Thoracic aorta (tissue), 2 donors: ENCODE measurements around the gene CLCA1. TPM values are rescaled to one million over a fixed set of nuclear protein-coding genes. Genes with fewer than 3 reads are reported as not detected.

Experiments
- ATAC-seq: fragments of 150-250 bp; one replicate; pipeline ENCODE4 v1.8.0; 2017; ENCODE audit warnings: low read depth; ENCODE audit not compliant: insufficient number of reproducible peaks, low FRiP score
- DNase-seq: peaks from one replicate; pipeline ENCODE4 v3.0.0-alpha.2; 2020; ENCODE audit warnings: low spot score
- H3K27ac ChIP-seq, 2 donors: fragments of 200-600 bp; sonication (generic); 1 replicate in 1 of 2; 2 replicates in 1 of 2; pipeline ENCODE4 v1.5.1; 2016; ENCODE audit warnings: mild to moderate bottlenecking in 2 of 2, moderate library complexity in 2 of 2
- H3K27me3 ChIP-seq: fragments of 200-600 bp; sonication (generic); replicated peaks from 2 replicates; pipeline ENCODE4 v1.6.0; 2016; ENCODE audit warnings: mild to moderate bottlenecking; ENCODE audit not compliant: insufficient read depth
- H3K36me3 ChIP-seq: fragments of 200-600 bp; sonication (generic); one replicate; pipeline ENCODE4 v1.5.1; 2016
- H3K4me1 ChIP-seq, 2 donors: fragments of 200-600 bp; sonication (generic); 1 replicate in 1 of 2; 2 replicates in 1 of 2; pipeline versions ENCODE4 v1.5.1 to v1.6.0; 2016; ENCODE audit warnings: low read depth in 2 of 2, mild to moderate bottlenecking in 1 of 2; ENCODE audit not compliant: control insufficient read depth in 1 of 2
- H3K4me3 ChIP-seq: fragments of 200-600 bp; sonication (generic); 2 replicates; pipeline ENCODE4 v1.5.1; 2016; ENCODE audit warnings: mild to moderate bottlenecking
- H3K9me3 ChIP-seq: fragments of 200-600 bp; sonication (generic); 2 replicates; pipeline ENCODE4 v1.5.1; 2016
- CTCF ChIP-seq: fragments of 200-600 bp; sonication (generic); IDR thresholded peaks from one replicate; pipeline ENCODE4 v1.5.1; 2019; ENCODE audit warnings: antibody characterized with exemption
- total RNA-seq, 2 donors: library from RNA; depleted of rRNA; stranded (reverse); fragments of >200 nt; gene quantifications; one replicate each; pipeline versions ENCODE4 v1.1.0 to v1.2.3, GENCODE V29; 2016

Gene CLCA1
- total RNA-seq, 2 donors from 2014 or later = not detected

- Histone ChIP-seq H3K27me3 (no peaks in the 10 kb centered on the region), H3K36me3 (no peaks in the 10 kb centered on the region), H3K4me1 (no peaks in the 10 kb centered on the region), H3K9me3 (no peaks in the 10 kb centered on the region), H3K27ac (no peak overlapping the region), H3K4me3 (no peak overlapping the region)
- DNase-seq = no peak
- no peak for TF ChIP-seq CTCF
- ATAC-seq = no peak
Measured at GRCh38 chr1:86487811-86488141, 19.0 kb downstream of the CLCA1 start.

DNA sequence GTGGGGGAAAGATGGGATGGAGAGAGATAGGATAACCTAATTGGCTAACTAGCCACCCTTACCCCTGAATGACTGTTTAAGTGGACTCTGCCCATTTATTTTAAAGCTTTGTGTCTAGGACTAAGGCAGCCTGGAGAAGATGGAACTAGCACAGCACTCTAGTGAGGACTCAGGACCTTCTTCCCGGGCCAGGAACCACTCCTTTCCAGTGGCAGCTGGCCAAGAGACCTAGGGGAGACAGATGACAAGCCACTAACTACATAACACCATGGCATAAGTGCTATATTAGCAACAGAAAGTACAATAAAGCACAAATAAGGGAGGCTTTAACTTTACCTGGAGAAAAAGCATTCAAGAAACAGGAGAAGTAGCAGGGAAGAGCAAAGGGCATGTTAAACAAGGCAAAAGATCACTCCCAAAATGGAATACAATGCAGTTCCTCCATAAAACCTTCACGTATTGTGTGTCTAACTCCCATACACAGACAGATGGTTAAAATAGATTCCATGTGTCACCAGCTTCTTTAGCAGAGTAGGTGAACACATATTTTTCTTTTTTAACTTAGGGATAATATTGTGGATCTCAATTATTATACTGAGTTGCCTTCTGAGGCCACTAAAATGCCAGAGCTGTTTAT is 20.6 kb downstream of the CLCA1 start:
- Histone ChIP-seq H3K27me3 (no peaks in the 10 kb centered on the region), H3K4me3 (no peak overlapping the region), H3K4me1 (no peaks in the 10 kb centered on the region), H3K27ac (no peak overlapping the region), H3K36me3 (no peaks in the 10 kb centered on the region), H3K9me3 (no peaks in the 10 kb centered on the region)
- TF ChIP-seq CTCF = no peak
- no peak for ATAC-seq
- DNase-seq = no peak

- Histone ChIP-seq H3K27ac (no peak overlapping the region), H3K36me3 (no peaks in the 10 kb centered on the region), H3K4me1 (no peaks in the 10 kb centered on the region), H3K9me3 (no peaks in the 10 kb centered on the region), H3K27me3 (no peaks in the 10 kb centered on the region), H3K4me3 (no peak overlapping the region)
- DNase-seq (no peak), ATAC-seq (no peak)
- no peak for TF ChIP-seq CTCF
Measured at GRCh38 chr1:86491171-86491950, 22.6 kb downstream of the CLCA1 start.

DNA sequence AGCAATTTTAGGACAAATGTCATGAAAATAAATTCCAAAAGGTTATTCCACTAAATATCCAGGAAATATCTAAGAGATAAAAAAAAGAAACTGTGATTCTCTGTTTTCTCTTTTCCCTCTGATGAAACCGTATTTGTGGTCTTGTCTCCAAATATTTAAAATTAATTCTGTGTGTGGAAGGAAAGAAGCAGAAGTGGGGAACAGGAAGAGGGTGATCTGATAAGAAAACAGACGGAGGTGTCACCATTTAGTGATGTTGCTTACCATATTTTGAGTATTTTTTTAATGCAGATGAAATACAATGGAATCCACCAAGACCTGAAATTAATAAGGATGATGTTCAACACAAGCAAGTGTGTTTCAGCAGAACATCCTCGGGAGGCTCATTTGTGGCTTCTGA is 29.6 kb downstream of the CLCA1 start:
- no peaks in the 10 kb centered on the region for H3K9me3 ChIP-seq
- TF ChIP-seq CTCF = no peak
- no peak for ATAC-seq
- H3K4me1 ChIP-seq = peaks cover 7 to 8% of the 10 kb centered on the region in 2 donors
- H3K36me3 ChIP-seq = no peaks in the 10 kb centered on the region
- H3K27me3 ChIP-seq = no peaks in the 10 kb centered on the region
- no peak overlapping the region for H3K4me3 ChIP-seq
- no peak for DNase-seq
- no peak overlapping the region for H3K27ac ChIP-seq

GRCh38 chr1:86499987-86500593 is 31.4 kb downstream of the CLCA1 start:
- H3K4me3 ChIP-seq = no peak overlapping the region
- no peaks in the 10 kb centered on the region for H3K9me3 ChIP-seq
- peaks cover 7 to 10% of the 10 kb centered on the region in 2 donors for H3K4me1 ChIP-seq
- TF ChIP-seq CTCF = peak; percentile 67
- no peak overlapping the region for H3K27ac ChIP-seq
- DNase-seq (no peak), ATAC-seq (no peak)
- no peaks in the 10 kb centered on the region for H3K36me3 ChIP-seq
- no peaks in the 10 kb centered on the region for H3K27me3 ChIP-seq
